Measurements from ENCODE around the gene STK32C. TPM values are rescaled to one million over a fixed set of nuclear protein-coding genes. Genes with fewer than 3 reads are reported as not detected.

Gene STK32C
- total RNA-seq, 2 donors from 2014 or later, result 12.6 to 20.6 TPM

GRCh38 chr10:132294561-132295318 is 13.0 kb downstream of the STK32C start:
- no peak overlapping the region for H3K27ac Mint-ChIP-seq
- peaks cover 4% of the 10 kb centered on the region for H3K4me1 Mint-ChIP-seq
- peaks cover 3% of the 10 kb centered on the region for H3K27me3 Mint-ChIP-seq
- H3K36me3 Mint-ChIP-seq (ENCODE audit: low read depth), result no peaks in the 10 kb centered on the region
- no peak overlapping the region for H3K4me3 Mint-ChIP-seq
- H3K9me3 Mint-ChIP-seq, result no peaks in the 10 kb centered on the region
- ATAC-seq (replicated peaks), result no peak

- H3K4me1 Mint-ChIP-seq, result peaks cover 4% of the 10 kb centered on the region
- H3K27me3 Mint-ChIP-seq, result peaks cover 3% of the 10 kb centered on the region
- no peak for ATAC-seq (replicated peaks)
- no peaks in the 10 kb centered on the region for H3K36me3 Mint-ChIP-seq (ENCODE audit: low read depth)
- H3K4me3 Mint-ChIP-seq, result no peak overlapping the region
- H3K9me3 Mint-ChIP-seq, result no peaks in the 10 kb centered on the region
- H3K27ac Mint-ChIP-seq, result no peak overlapping the region
Measured at GRCh38 chr10:132293813-132294520, 13.8 kb downstream of the STK32C start.

GRCh38 chr10:132293201-132293812 is 14.4 kb downstream of the STK32C start:
- H3K9me3 Mint-ChIP-seq, result no peaks in the 10 kb centered on the region
- peaks cover 4% of the 10 kb centered on the region for H3K4me1 Mint-ChIP-seq
- H3K27ac Mint-ChIP-seq, result no peak overlapping the region
- H3K36me3 Mint-ChIP-seq (ENCODE audit: low read depth), result no peaks in the 10 kb centered on the region
- H3K4me3 Mint-ChIP-seq, result no peak overlapping the region
- no peak for ATAC-seq (replicated peaks)
- H3K27me3 Mint-ChIP-seq, result peaks cover 3% of the 10 kb centered on the region

GRCh38 chr10:132292287-132293200 is 15.2 kb downstream of the STK32C start:
- no peaks in the 10 kb centered on the region for H3K9me3 Mint-ChIP-seq
- no peak overlapping the region for H3K4me3 Mint-ChIP-seq
- H3K27ac Mint-ChIP-seq, result no peak overlapping the region
- H3K27me3 Mint-ChIP-seq, result peaks cover 3% of the 10 kb centered on the region
- H3K4me1 Mint-ChIP-seq, result peaks cover 4% of the 10 kb centered on the region
- no peaks in the 10 kb centered on the region for H3K36me3 Mint-ChIP-seq (ENCODE audit: low read depth)
- ATAC-seq (replicated peaks), result no peak

GRCh38 chr10:132291826-132292225 is 15.9 kb downstream of the STK32C start:
- H3K4me3 Mint-ChIP-seq, result no peak overlapping the region

GRCh38 chr10:132290631-132291030 is 17.1 kb downstream of the STK32C start:
- no peak overlapping the region for H3K4me3 Mint-ChIP-seq
- H3K4me1 Mint-ChIP-seq, result peaks cover 5% of the 10 kb centered on the region
- no peaks in the 10 kb centered on the region for H3K9me3 Mint-ChIP-seq
- no peak overlapping the region for H3K27ac Mint-ChIP-seq
- no peak for ATAC-seq (replicated peaks)
- H3K36me3 Mint-ChIP-seq (ENCODE audit: low read depth), result no peaks in the 10 kb centered on the region
- H3K27me3 Mint-ChIP-seq, result no peaks in the 10 kb centered on the region

More at GRCh38 chr10:132291826-132292225, 15.9 kb downstream of the STK32C start:
- Mint-ChIP-seq H3K27ac (no peak overlapping the region), H3K9me3 (no peaks in the 10 kb centered on the region), H3K36me3 (ENCODE audit: low read depth) (no peaks in the 10 kb centered on the region), H3K27me3 (no peaks in the 10 kb centered on the region), H3K4me1 (peaks cover 4% of the 10 kb centered on the region)
- ATAC-seq (replicated peaks), result no peak

GRCh38 chr10:132289439-132289838 is 18.3 kb downstream of the STK32C start:
- H3K4me1 Mint-ChIP-seq, result peaks cover 10% of the 10 kb centered on the region
- H3K27ac Mint-ChIP-seq, result no peak overlapping the region
- H3K4me3 Mint-ChIP-seq, result no peak overlapping the region
- no peaks in the 10 kb centered on the region for H3K36me3 Mint-ChIP-seq (ENCODE audit: low read depth)
- peaks cover 3% of the 10 kb centered on the region for H3K27me3 Mint-ChIP-seq
- ATAC-seq (replicated peaks), result no peak
- no peaks in the 10 kb centered on the region for H3K9me3 Mint-ChIP-seq

GRCh38 chr10:132283604-132284382 is 24.0 kb downstream of the STK32C start:
- ATAC-seq (replicated peaks), result no peak
- H3K27ac Mint-ChIP-seq, result no peak overlapping the region
- H3K36me3 Mint-ChIP-seq (ENCODE audit: low read depth), result no peaks in the 10 kb centered on the region
- no peak overlapping the region for H3K4me3 Mint-ChIP-seq
- H3K9me3 Mint-ChIP-seq, result no peaks in the 10 kb centered on the region
- H3K27me3 Mint-ChIP-seq, result peaks cover 3% of the 10 kb centered on the region
- peaks cover 15% of the 10 kb centered on the region for H3K4me1 Mint-ChIP-seq

GRCh38 chr10:132282667-132283603 is 24.8 kb downstream of the STK32C start:
- ATAC-seq (replicated peaks), result no peak
- no peak overlapping the region for H3K4me3 Mint-ChIP-seq
- no peaks in the 10 kb centered on the region for H3K9me3 Mint-ChIP-seq
- H3K36me3 Mint-ChIP-seq (ENCODE audit: low read depth), result no peaks in the 10 kb centered on the region
- no peak overlapping the region for H3K27ac Mint-ChIP-seq
- peaks cover 15% of the 10 kb centered on the region for H3K4me1 Mint-ChIP-seq
- H3K27me3 Mint-ChIP-seq, result peaks cover 3% of the 10 kb centered on the region

- no peak for ATAC-seq (replicated peaks)
- H3K9me3 Mint-ChIP-seq, result no peaks in the 10 kb centered on the region
- no peak overlapping the region for H3K4me3 Mint-ChIP-seq
- H3K27ac Mint-ChIP-seq, result no peak overlapping the region
- H3K27me3 Mint-ChIP-seq, result peaks cover 3% of the 10 kb centered on the region
- peaks cover 15% of the 10 kb centered on the region for H3K4me1 Mint-ChIP-seq
- no peaks in the 10 kb centered on the region for H3K36me3 Mint-ChIP-seq (ENCODE audit: low read depth)
Measured at GRCh38 chr10:132281915-132282666, 25.7 kb downstream of the STK32C start.

GRCh38 chr10:132280646-132281074 is 27.1 kb downstream of the STK32C start:
- no peaks in the 10 kb centered on the region for H3K36me3 Mint-ChIP-seq (ENCODE audit: low read depth)
- H3K4me3 Mint-ChIP-seq, result no peak overlapping the region
- no peak for ATAC-seq (replicated peaks)
- H3K27ac Mint-ChIP-seq, result no peak overlapping the region
- H3K4me1 Mint-ChIP-seq, result peaks cover 14% of the 10 kb centered on the region
- H3K27me3 Mint-ChIP-seq, result peaks cover 3% of the 10 kb centered on the region
- H3K9me3 Mint-ChIP-seq, result no peaks in the 10 kb centered on the region

Measured in activated T-helper 17 cell treated with anti-CD3 and anti-CD28 coated beads, Interleukin-2, amount 50 U/mL, for 72 hours (primary cell).